Measurements from ENCODE around the gene PNLDC1.
"Not testable (repeated sequence)": the region's sequence is repeated elsewhere in the genome, so short reads cannot be mapped to it uniquely, and the experiment has no call there.

Gene PNLDC1

GRCh38 chr6:159821726-159822125, 21.6 kb downstream of the PNLDC1 start:
- DNase-seq: no peak

DNA sequence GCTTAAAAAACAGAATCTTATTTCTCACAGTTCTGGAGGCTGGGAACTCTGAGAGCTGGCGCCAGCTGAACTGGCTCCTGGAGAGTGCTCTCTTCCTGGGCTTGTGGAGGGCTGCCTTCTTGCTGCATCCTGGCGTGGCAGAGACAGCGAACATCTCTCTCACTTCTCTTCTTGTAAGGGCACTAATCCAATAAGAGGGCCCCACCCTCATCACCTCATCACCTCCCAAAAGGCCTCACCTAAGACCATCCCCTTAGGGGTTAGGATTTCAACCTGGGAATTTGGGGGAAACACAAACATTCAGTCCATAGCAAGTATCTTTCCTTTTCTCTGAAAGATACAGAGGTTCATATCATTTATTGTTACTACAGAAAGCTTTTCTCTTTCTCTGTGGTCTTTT, 23.9 kb downstream of the PNLDC1 start:
- no peak for DNase-seq

DNA sequence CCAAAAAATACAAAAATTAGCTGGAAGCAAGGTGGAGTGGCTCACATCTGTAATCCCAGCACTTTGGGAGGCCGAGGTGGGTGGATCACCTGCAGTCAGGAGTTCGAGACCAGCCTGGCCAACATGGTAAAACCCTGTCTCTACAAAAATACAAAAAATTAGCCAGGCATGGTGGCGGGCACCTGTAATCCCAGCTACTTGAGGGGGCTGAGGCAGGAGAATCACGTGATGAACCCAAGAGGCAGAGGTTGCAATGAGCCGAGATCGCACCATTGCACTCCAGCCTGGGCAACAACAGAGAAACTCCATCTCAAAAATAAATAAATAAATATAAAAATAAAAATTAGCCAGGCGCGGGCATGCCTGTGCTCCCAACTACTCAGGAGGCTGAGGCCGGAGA, 24.6 kb downstream of the PNLDC1 start:
- not testable (repeated sequence) for DNase-seq

GRCh38 chr6:159826004-159826403, 25.9 kb downstream of the PNLDC1 start:
- no peak for DNase-seq

- DNase-seq: no peak
Observed at GRCh38 chr6:159826968-159827647, 27.0 kb downstream of the PNLDC1 start.

GRCh38 chr6:159828074-159828473, 28.0 kb downstream of the PNLDC1 start:
- DNase-seq: no peak

- DNase-seq: no peak
Observed at GRCh38 chr6:159829526-159829925, 29.4 kb downstream of the PNLDC1 start.

GRCh38 chr6:159830501-159831372, 30.7 kb downstream of the PNLDC1 start:
- no peak for DNase-seq

DNA sequence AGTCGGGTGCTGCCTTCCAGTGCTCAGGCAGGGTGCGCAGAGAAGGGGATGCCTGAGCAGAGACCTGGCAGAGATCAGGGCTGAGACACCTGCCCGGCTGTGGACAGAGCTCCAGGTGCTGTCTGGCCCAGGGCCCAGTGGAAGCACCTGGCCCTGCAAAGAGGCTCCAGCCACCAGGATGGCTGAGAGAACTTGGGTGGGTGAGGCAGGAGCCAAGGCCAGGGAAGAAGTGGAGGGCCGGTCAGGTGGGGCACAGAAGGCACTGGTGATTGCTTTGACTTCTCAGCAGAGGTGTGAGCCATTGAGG, 31.2 kb downstream of the PNLDC1 start:
- no peak for DNase-seq

DNA sequence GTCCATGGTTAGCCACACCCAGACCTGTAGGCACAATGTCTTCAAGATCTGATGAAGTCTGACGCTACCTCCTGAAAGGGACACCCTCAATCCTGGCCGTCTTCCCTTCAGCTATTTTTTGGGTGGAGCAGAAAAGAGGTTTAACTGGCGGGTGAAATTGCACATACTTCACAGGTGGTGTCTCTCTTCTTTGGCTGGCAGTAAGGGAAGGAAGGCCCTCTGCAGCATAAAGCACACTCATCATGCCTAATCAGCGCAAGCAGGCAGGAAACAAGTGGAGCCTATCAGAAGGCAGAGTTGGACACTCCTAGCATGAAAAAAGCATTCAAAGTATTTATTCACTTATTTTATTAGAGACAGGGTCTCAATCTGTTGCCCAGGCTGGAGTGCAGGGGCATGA, 32.9 kb downstream of the PNLDC1 start:
- DNase-seq: no peak

DNA sequence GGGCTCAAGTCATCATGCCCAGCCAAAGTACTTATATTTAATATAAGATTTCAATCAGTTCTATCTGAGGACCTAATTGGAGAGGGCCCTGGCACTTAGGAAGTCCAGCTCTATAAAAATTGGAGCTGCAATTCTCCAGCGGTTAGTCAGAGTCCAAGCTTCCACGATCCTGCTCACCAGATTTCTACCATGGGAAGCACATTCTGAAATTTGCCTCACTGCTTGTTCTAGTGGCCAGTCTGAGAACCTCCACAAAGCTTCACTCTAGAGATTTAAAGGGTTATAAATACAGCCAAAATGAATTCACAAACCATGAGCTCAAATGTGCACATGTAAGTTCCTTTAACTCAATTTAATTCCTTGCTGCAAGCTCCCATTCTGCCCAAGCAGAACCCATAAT, 33.5 kb downstream of the PNLDC1 start:
- no peak for DNase-seq

GRCh38 chr6:159833997-159834603, 34.0 kb downstream of the PNLDC1 start:
- DNase-seq: no peak

DNA sequence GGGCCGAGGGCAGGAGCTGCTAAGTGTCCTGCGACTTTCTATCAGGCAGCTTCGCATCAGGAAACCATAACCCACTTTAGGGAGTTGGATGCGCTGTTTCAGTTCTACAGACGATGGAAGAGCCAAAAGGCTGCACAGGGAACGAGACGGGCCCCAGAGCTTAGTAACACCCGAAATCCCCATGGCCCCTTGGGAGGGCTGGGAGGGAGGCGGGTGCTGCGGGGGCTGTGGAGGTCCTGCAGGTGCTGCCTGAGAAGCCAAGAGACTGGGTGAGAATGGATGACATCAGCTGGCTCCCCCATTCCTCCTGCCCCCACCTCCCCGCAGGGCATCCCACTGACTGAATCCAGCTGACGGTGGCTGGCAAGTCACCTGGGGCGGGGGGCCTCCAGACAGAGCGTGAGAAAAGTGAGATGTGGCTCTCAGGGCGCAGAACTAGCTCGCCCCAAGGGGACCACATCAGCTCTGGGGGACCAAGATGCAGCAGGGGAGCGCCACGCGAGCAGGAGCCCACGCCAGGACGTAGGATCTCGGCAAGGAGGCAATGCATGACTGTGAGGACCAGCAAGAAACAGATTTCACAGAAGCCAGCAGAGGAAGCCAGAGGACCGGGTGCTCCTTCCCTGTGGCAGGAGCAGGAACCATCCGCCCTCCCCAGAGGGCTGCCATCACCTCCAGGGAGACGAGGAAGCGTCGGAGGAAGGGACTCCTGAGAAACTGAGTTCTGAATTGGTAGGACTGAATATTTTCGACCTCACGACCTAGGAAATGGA, 36.8 kb downstream of the PNLDC1 start:
- DNase-seq: no peak

DNA sequence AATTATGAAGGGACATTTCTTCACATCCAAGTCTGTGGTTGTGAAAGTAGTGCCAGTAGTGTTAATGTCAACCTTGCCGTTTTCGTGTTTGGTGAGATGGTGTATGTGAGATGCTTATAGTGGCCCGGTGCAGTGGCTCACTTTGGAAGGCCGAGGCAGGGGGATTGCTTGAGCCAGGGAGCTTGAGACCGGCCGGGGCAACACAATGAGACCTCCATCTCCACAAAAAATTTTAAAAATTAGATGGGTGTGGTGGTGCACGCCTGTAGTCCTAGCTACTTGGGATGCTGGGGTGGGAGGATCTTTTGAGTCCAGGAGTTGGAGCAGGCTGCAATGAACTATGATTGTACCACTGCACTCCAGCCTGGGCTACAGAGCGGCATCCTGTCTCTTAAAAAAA, 37.4 kb downstream of the PNLDC1 start:
- no peak for DNase-seq

DNA sequence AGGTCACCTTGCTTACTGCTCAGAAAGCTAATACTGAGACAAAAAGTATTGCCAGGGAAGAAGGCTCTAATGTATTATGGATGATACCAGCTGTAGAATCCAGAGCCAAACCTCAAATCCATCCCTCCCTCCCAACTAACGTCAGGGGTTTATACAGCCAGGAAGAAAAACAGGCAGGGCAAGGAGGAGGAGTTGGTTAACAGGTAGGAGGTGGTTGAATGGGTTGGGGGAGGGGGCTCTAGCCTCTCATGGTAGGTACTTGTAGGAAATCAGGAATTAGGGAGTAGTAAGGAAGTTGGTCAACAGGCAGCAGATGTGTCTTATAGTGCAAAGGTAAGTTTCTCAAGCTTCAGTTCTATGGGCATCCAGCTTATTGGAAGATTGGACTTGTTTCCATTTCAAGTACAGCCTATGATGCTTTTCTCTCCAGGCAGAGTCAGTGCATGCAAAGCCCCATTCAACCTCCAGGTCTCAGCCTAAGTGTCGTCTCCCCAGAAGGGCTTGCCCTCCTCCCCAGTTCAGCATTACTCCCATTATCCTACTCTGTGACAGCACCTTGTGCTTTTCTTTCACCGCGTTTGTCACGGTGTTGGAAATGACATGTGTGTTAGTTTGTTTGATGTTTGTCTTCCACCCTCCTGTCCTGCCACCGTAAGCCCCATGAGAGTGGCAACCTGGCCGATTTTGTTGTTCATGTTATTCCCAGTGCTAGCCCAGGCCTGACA, 38.1 kb downstream of the PNLDC1 start:
- DNase-seq: no peak

GRCh38 chr6:159842035-159842434, 42.0 kb downstream of the PNLDC1 start:
- DNase-seq: no peak

- DNase-seq: no peak
Observed at GRCh38 chr6:159844737-159845645, 44.9 kb downstream of the PNLDC1 start.

GRCh38 chr6:159848552-159848951, 48.5 kb downstream of the PNLDC1 start:
- not testable (repeated sequence) for DNase-seq

DNA sequence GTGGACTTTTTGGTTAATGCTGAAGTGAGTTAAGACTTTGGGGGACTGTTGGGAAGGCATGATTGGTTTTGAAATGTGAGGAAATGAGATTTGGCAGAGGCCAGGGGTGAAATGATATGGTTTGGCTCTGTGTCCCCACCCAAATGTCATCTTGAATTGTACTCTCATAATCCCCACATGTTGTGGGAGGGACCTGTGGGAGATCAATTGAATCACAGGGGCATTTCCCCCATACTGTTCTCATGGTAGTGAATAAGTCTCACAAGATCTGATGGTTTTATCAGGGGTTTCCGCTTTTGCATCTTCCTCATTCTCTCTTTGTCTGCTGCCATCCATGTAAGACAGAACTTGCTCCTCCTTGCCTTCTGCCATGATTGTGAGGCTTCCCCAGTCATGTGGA, 49.8 kb downstream of the PNLDC1 start:
- DNase-seq: not testable (repeated sequence)

- DNase-seq: peak; percentile 36
Observed at GRCh38 chr6:159852877-159853276, 52.8 kb downstream of the PNLDC1 start.

- no peak for DNase-seq
Observed at GRCh38 chr6:159853754-159854153, 53.7 kb downstream of the PNLDC1 start.

GRCh38 chr6:159854959-159855358, 54.9 kb downstream of the PNLDC1 start:
- no peak for DNase-seq

Data from CD4-positive, alpha-beta T cell treated with Interleukin-21 for 1 hour (primary cell).